ENCODE data around the gene TEAD2. TPM values are rescaled to one million over a fixed set of nuclear protein-coding genes. Genes with fewer than 3 reads are reported as not detected.

The TEAD2 gene
- total and polyA plus RNA-seq, 2 of the 13 experiments (the other 11 are each of a cell fraction or from before 2014, with no cell fraction given): 10.8 to 12.5 TPM

DNA sequence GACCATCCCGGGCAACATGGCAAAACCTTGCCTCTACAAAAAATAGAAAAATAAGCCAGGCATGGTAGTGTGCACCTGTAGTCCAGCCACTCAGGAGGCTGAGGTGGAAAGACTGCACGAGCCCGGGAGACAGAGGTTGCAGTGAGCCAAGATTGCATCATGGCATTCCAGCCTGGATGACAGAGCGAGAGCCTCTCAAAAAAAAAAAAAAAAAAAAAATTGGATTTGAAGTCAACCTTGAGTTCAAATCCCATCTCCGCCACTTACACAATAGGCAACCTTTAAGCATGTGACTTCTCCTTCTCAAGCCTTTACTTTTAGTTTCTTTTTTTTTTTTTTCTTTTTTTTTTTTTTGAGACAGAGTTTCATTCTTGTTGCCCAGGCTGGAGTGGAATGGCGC lies 37.8 kb upstream of the TEAD2 start:
- POLR2A ChIA-PET: no interaction called here
- WGBS (ENCODE audit: low lambda C conversion rate): 23% methylated on average over 6 of the region's 6 CpGs
- no peak for ATAC-seq
- TF ChIP-seq ZBTB1 (CRISPR knock-in tag; IDR thresholded peaks at IDR 0.05; ENCODE audit: borderline replicate concordance) (no peak), ZNF383 (CRISPR knock-in tag; IDR thresholded peaks at IDR 0.05; ENCODE audit: borderline replicate concordance) (no peak), CEBPB (IDR thresholded peaks at IDR 0.05; ENCODE audit: borderline replicate concordance, low read depth, low read length) (peak; percentile 76), GPN1 (CRISPR knock-in tag; IDR thresholded peaks at IDR 0.05; ENCODE audit: borderline replicate concordance) (no peak), EZH2 (conservative IDR thresholded peaks at IDR 0.05; ENCODE audit: low read depth, low read length) (no peak), RBM39 (IDR thresholded peaks at IDR 0.05; ENCODE audit: low read depth, low read length, poor library complexity, severe bottlenecking) (no peak), ZNF629 (CRISPR knock-in tag; conservative IDR thresholded peaks at IDR 0.05) (no peak), SP2 (CRISPR knock-in tag; IDR thresholded peaks at IDR 0.05) (no peak), ZNF549 (CRISPR knock-in tag; IDR thresholded peaks at IDR 0.05) (no peak), SUZ12 (IDR thresholded peaks at IDR 0.05; ENCODE audit: low read depth, low read length) (no peak), MEF2D (CRISPR knock-in tag; IDR thresholded peaks at IDR 0.05) (no peak)
- TF ChIP-seq, protein P1, sequence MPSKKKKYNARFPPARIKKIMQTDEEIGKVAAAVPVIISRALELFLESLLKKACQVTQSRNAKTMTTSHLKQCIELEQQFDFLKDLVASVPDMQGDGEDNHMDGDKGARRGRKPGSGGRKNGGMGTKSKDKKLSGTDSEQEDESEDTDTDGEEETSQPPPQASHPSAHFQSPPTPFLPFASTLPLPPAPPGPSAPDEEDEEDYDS (CRISPR knock-in tag; IDR thresholded peaks at IDR 0.05): no peak
- TF ChIP-seq, protein P2, sequence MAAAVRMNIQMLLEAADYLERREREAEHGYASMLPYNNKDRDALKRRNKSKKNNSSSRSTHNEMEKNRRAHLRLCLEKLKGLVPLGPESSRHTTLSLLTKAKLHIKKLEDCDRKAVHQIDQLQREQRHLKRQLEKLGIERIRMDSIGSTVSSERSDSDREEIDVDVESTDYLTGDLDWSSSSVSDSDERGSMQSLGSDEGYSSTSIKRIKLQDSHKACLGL (CRISPR knock-in tag; IDR thresholded peaks at IDR 0.05): no peak
- TF ChIP-seq, protein P3, sequence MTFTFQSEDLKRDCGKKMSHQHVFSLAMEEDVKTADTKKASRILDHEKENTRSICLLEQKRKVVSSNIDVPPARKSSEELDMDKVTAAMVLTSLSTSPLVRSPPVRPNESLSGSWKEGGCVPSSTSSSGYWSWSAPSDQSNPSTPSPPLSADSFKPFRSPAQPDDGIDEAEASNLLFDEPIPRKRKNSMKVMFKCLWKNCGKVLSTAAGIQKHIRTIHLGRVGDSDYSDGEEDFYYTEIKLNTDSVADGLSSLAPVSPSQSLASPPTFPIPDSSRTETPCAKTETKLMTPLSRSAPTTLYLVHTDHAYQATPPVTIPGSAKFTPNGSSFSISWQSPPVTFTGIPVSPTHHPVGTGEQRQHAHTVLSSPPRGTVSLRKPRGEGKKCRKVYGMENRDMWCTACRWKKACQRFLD (CRISPR knock-in tag; IDR thresholded peaks at IDR 0.05; ENCODE audit: borderline replicate concordance): no peak
- TF ChIP-seq, protein P4, sequence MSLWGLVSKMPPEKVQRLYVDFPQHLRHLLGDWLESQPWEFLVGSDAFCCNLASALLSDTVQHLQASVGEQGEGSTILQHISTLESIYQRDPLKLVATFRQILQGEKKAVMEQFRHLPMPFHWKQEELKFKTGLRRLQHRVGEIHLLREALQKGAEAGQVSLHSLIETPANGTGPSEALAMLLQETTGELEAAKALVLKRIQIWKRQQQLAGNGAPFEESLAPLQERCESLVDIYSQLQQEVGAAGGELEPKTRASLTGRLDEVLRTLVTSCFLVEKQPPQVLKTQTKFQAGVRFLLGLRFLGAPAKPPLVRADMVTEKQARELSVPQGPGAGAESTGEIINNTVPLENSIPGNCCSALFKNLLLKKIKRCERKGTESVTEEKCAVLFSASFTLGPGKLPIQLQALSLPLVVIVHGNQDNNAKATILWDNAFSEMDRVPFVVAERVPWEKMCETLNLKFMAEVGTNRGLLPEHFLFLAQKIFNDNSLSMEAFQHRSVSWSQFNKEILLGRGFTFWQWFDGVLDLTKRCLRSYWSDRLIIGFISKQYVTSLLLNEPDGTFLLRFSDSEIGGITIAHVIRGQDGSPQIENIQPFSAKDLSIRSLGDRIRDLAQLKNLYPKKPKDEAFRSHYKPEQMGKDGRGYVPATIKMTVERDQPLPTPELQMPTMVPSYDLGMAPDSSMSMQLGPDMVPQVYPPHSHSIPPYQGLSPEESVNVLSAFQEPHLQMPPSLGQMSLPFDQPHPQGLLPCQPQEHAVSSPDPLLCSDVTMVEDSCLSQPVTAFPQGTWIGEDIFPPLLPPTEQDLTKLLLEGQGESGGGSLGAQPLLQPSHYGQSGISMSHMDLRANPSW (CRISPR knock-in tag; IDR thresholded peaks at IDR 0.05; ENCODE audit: borderline replicate concordance): no peak
- TF ChIP-seq, protein P5, sequence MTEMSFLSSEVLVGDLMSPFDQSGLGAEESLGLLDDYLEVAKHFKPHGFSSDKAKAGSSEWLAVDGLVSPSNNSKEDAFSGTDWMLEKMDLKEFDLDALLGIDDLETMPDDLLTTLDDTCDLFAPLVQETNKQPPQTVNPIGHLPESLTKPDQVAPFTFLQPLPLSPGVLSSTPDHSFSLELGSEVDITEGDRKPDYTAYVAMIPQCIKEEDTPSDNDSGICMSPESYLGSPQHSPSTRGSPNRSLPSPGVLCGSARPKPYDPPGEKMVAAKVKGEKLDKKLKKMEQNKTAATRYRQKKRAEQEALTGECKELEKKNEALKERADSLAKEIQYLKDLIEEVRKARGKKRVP (CRISPR knock-in tag; IDR thresholded peaks at IDR 0.05): peak in 1 of 2 experiments; percentile 85; a peak in 2 of 4 replicates
- TF ChIP-seq, protein P6, sequence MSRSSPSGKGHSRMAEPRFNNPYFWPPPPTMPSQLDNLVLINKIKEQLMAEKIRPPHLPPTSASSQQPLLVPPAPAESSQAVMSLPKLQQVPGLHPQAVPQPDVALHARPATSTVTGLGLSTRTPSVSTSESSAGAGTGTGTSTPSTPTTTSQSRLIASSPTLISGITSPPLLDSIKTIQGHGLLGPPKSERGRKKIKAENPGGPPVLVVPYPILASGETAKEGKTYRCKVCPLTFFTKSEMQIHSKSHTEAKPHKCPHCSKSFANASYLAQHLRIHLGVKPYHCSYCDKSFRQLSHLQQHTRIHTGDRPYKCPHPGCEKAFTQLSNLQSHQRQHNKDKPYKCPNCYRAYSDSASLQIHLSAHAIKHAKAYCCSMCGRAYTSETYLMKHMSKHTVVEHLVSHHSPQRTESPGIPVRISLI (CRISPR knock-in tag; IDR thresholded peaks at IDR 0.05; ENCODE audit: borderline replicate concordance): peak; percentile 57; the same call in 1 of the 2 replicates
- TF ChIP-seq, protein P7, sequence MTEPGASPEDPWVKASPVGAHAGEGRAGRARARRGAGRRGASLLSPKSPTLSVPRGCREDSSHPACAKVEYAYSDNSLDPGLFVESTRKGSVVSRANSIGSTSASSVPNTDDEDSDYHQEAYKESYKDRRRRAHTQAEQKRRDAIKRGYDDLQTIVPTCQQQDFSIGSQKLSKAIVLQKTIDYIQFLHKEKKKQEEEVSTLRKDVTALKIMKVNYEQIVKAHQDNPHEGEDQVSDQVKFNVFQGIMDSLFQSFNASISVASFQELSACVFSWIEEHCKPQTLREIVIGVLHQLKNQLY (CRISPR knock-in tag; IDR thresholded peaks at IDR 0.05): no peak

More for the DNA sequence above, 37.8 kb upstream of the TEAD2 start:
- in situ Hi-C loops (cut with HindIII; ENCODE audit: extremely low pct_ligation_motif_present, low pct_unique_long_range_greater_than_20kb): no loop called here
- CTCF ChIA-PET (ENCODE audit: low intra/inter-chr PET ratio, low total read pairs): no interaction called here
- Histone ChIP-seq H3K79me2 (ENCODE audit: insufficient read depth, low read length) (no peaks in the 10 kb centered on the region), H4K20me1 (ENCODE audit: insufficient read depth, low read length) (no peaks in the 10 kb centered on the region), H3K4me3 (replicated peaks in 1 of 3; ENCODE audit: insufficient read depth in 1 of 3, low read depth in 2 of 3, low read length in 3 of 3) (no peak overlapping the region), H3K36me3 (replicated peaks in 1 of 2; ENCODE audit: control insufficient read depth in 1 of 2, insufficient read depth in 2 of 2, low read length in 2 of 2) (no peaks in the 10 kb centered on the region), H3K4me1 (ENCODE audit: insufficient read depth, low read length) (0 out of 2 replicates have a peak, but pooled peaks cover 13% of the 10 kb centered on the region), H3K9me3 (ENCODE audit: low read length) (no peaks in the 10 kb centered on the region), H3K4me2 (ENCODE audit: low read depth, low read length) (no peak overlapping the region), H3K27ac (ENCODE audit: extremely low read length, insufficient read depth, low read length) (no peak overlapping the region), H3K9ac (ENCODE audit: insufficient read depth, low read depth, low read length) (no peak overlapping the region), H2AFZ (ENCODE audit: low read length) (no peak overlapping the region), H3K27me3 (ENCODE audit: control insufficient read depth in 1 of 2, insufficient read depth in 2 of 2, low read length in 2 of 2) (peaks cover 9 to 35% of the 10 kb centered on the region in 2 experiments; a peak in 4 of 5 replicates)
- DNase-seq (ENCODE audit: low spot score) (peak; percentile 15), FAIRE-seq (no peak)
- intact Hi-C loops (cut with micrococcal nuclease; ENCODE audit: unreplicated experiment): no loop called here
- no TSS peak for BruUV-seq (replicated peaks)

Data from HepG2 (cell line).